Activated naive CD4-positive, alpha-beta T cell treated with anti-CD3 and anti-CD28 coated beads for 36 hours (primary cell): ENCODE measurements around the gene SURF1. TPM values are rescaled to one million over a fixed set of nuclear protein-coding genes. Genes with fewer than 3 reads are reported as not detected.

Experiments
- CTCF ChIA-PET: fragments of 350-600 bp; sonication (Branson Sonifier 250); formaldehyde crosslinking; loops from one replicate; lab custom pipeline; 2021; ENCODE audit warnings: antibody characterized with exemption; lab: Charles Lee
- DNase-seq: peaks from one replicate; pipeline ENCODE4 v3.0.0-alpha.2; 2020
- H3K27ac Mint-ChIP-seq: one replicate; pipeline ENCODE4 v1.8.0; 2021; ENCODE audit warnings: mild to moderate bottlenecking, mixed read lengths
- H3K27me3 Mint-ChIP-seq: one replicate; pipeline ENCODE4 v1.8.0; 2021; ENCODE audit warnings: low read depth, mixed read lengths
- H3K36me3 Mint-ChIP-seq: one replicate; pipeline ENCODE4 v1.8.0; 2021; ENCODE audit warnings: low read depth, mixed read lengths
- H3K4me1 Mint-ChIP-seq: one replicate; pipeline ENCODE4 v1.8.0; 2021; ENCODE audit warnings: low read depth, mixed read lengths
- H3K4me3 Mint-ChIP-seq: one replicate; pipeline ENCODE4 v1.8.0; 2021; ENCODE audit warnings: mild to moderate bottlenecking, moderate library complexity, mixed read lengths
- H3K9me3 Mint-ChIP-seq: one replicate; pipeline ENCODE4 v1.8.0; 2021; ENCODE audit warnings: mixed read lengths
- intact Hi-C: fragments of 100-400 bp; cut with micrococcal nuclease; formaldehyde crosslinking; loops from one replicate; pipeline ENCODE4 v1.15.1; 2023
- total RNA-seq, 2 experiments: library from RNA; stranded (reverse); gene quantifications; one replicate each; pipeline ENCODE4 v1.2.3, GENCODE V29; 2021

The SURF1 gene
- total RNA-seq, 2 experiments from 2014 or later: 24.9 to 27.8 TPM

- H3K4me3 Mint-ChIP-seq: peak overlapping the region; percentile 21
- H3K27me3 Mint-ChIP-seq: no peaks in the 10 kb centered on the region
- CTCF ChIA-PET: interaction anchor here (0.7 to 6.0 kb wide), 7 partner anchors 13 to 497 kb away, joined by 3 to 48 read pairs (median 3); no protein-coding TSS in a partner anchor
- H3K9me3 Mint-ChIP-seq: no peaks in the 10 kb centered on the region
- peaks cover 41% of the 10 kb centered on the region for H3K36me3 Mint-ChIP-seq
- peak; percentile 46 for DNase-seq
- H3K27ac Mint-ChIP-seq: peak overlapping the region; percentile 90
- intact Hi-C loops: loop anchor here (5.0 kb wide), 1 partner anchor 128 kb away; no protein-coding TSS in a partner anchor
- H3K4me1 Mint-ChIP-seq: peaks cover 50% of the 10 kb centered on the region
These were observed 3.3 kb upstream of the SURF1 start for GRCh38 chr9:133359399-133360175.

- Mint-ChIP-seq H3K4me3 (peak overlapping the region; percentile 75), H3K36me3 (peaks cover 25% of the 10 kb centered on the region), H3K4me1 (peaks cover 52% of the 10 kb centered on the region), H3K27ac (peak overlapping the region; percentile 62), H3K9me3 (no peaks in the 10 kb centered on the region), H3K27me3 (no peaks in the 10 kb centered on the region)
- CTCF ChIA-PET: interaction anchor here (6.0 kb wide), 1 partner anchor 15 kb away, joined by 48 read pairs; no protein-coding TSS in a partner anchor
- no peak for DNase-seq
- intact Hi-C loops: loop anchor here (5.0 kb wide), 1 partner anchor 130 kb away; no protein-coding TSS in a partner anchor
These were observed 1.4 kb upstream of the SURF1 start for GRCh38 chr9:133357656-133358055.

- CTCF ChIA-PET: interaction anchor here (0.7 to 6.0 kb wide), 9 partner anchors 9 to 86 kb away, joined by 3 to 48 read pairs (median 3); partner anchors contain the start of gene REXO4
- H3K4me1 Mint-ChIP-seq: peaks cover 48% of the 10 kb centered on the region
- H3K36me3 Mint-ChIP-seq: peaks cover 25% of the 10 kb centered on the region
These were observed 368 bp downstream of the SURF1 start for GRCh38 chr9:133355881-133356357.

DNA sequence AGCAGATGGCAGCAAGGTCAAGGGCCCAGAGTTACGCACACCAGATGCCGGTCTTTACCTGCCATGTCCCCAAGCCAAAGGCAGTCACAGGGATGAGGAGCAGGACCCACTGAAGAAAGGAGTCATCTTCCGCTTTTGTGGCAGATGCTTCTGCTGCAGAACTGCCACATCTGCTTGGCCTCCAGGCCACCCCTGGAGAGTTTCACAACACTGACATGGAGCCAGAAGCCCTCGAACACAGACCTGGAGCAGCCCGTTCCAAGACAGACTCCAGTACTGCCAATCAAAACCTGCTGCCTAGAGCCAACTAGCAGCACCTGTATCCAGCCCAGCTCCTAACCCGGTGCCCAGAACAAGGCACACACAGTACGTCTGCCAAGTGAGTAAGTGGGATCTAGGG is 1.5 kb downstream of the SURF1 start:
- Mint-ChIP-seq H3K36me3 (peaks cover 31% of the 10 kb centered on the region), H3K27ac (no peak overlapping the region), H3K4me1 (peaks cover 49% of the 10 kb centered on the region), H3K9me3 (no peaks in the 10 kb centered on the region), H3K4me3 (peak overlapping the region; percentile 82), H3K27me3 (no peaks in the 10 kb centered on the region)
- intact Hi-C loops: loop anchor here (5.0 kb wide), 1 partner anchor 133 kb away; no protein-coding TSS in a partner anchor
- no peak for DNase-seq
- CTCF ChIA-PET: interaction anchor here (0.9 to 6.0 kb wide), 4 partner anchors 17 to 63 kb away, joined by 3 to 48 read pairs (median 3); partner anchors contain the start of gene REXO4

More at GRCh38 chr9:133355881-133356357, 368 bp downstream of the SURF1 start:
- DNase-seq: no peak
- intact Hi-C loops: loop anchor here (1.0 to 5.0 kb wide), 3 partner anchors 8 to 131 kb away; partner anchors contain the start of genes MED22 and RPL7A
- Mint-ChIP-seq H3K27ac (peak overlapping the region; percentile 81), H3K4me3 (peak overlapping the region; percentile 82), H3K27me3 (no peaks in the 10 kb centered on the region), H3K9me3 (no peaks in the 10 kb centered on the region)

DNA sequence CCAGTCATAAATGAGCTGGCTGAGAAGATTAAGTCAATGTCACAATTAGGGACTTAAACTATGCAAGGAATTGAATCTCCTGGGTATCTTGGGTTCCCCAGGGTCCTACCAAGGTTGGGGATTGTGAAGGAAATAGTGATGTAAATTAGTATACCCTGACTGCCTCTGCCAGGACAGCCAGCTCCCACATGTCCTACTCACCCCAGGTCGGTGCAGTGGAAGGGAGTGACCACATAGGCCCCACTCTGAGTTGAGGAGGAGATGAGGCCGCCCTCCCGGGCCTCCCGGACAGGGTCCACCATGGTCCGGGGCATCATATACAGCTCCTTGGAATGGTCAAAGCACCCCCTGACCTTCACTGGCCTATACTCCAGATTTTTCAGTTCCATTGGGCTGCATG is 2.7 kb downstream of the SURF1 start:
- DNase-seq: no peak
- CTCF ChIA-PET: interaction anchor here (0.7 to 0.8 kb wide), 2 partner anchors 10 to 19 kb away, joined by 3 read pairs; no protein-coding TSS in a partner anchor
- no peaks in the 10 kb centered on the region for H3K9me3 Mint-ChIP-seq
- peaks cover 53% of the 10 kb centered on the region for H3K4me1 Mint-ChIP-seq
- H3K4me3 Mint-ChIP-seq: no peak overlapping the region
- H3K36me3 Mint-ChIP-seq: peaks cover 39% of the 10 kb centered on the region
- no peaks in the 10 kb centered on the region for H3K27me3 Mint-ChIP-seq
- intact Hi-C loops: no loop called here
- H3K27ac Mint-ChIP-seq: peak overlapping the region; percentile 43

- no peak overlapping the region for H3K4me3 Mint-ChIP-seq
- peaks cover 45% of the 10 kb centered on the region for H3K4me1 Mint-ChIP-seq
- H3K27ac Mint-ChIP-seq: peak overlapping the region; percentile 64
- H3K36me3 Mint-ChIP-seq: peaks cover 42% of the 10 kb centered on the region
- intact Hi-C loops: no loop called here
- DNase-seq: no peak
- no peaks in the 10 kb centered on the region for H3K9me3 Mint-ChIP-seq
- no peaks in the 10 kb centered on the region for H3K27me3 Mint-ChIP-seq
- CTCF ChIA-PET: interaction anchor here (0.8 to 3.1 kb wide), 2 partner anchors 18 to 19 kb away, joined by 3 to 16 read pairs; no protein-coding TSS in a partner anchor
These were observed 3.5 kb downstream of the SURF1 start for GRCh38 chr9:133352635-133353340.

DNA sequence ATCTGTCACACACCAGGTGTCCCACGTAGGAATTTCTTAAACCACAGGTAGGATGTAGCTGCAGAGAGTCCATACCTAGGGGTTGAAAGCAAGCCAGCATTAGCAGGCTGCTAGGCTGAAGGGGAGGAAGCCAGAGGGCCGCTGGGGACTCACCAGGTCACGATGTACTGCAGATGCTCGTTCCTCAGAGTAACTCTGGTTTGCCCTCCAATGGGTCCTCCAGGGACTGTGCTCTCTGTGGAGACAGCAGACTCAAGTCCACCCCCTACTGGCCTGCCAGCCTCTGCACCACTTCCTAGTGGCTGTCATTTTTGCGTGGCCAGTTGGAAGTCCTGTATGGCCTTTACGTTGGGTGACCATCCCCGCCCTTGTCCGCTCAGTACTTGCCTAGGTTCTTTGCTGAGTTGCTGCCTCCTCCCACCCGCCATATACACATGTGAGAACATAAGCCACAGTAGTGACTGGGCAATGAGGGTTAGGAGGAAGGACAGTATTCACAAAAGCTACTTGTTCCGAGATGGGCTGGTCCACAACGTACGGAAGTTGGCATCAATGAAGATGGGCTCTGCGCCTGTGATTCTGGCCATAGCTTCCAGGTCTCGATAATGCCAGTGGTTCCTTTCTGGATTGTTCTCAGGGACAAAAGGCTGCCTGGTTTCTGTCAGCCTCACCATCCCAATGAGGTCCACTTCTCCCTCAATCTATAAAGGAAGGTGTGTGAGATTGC is 4.2 kb downstream of the SURF1 start:
- no peak overlapping the region for H3K4me3 Mint-ChIP-seq
- peaks cover 43% of the 10 kb centered on the region for H3K36me3 Mint-ChIP-seq
- peaks cover 40% of the 10 kb centered on the region for H3K4me1 Mint-ChIP-seq
- no peaks in the 10 kb centered on the region for H3K9me3 Mint-ChIP-seq
- H3K27ac Mint-ChIP-seq: peak overlapping the region; percentile 64
- no peaks in the 10 kb centered on the region for H3K27me3 Mint-ChIP-seq
- peak; percentile 66 for DNase-seq
- intact Hi-C loops: no loop called here
- CTCF ChIA-PET: interaction anchor here (1.1 to 3.1 kb wide), 2 partner anchors 10 to 19 kb away, joined by 3 to 16 read pairs; no protein-coding TSS in a partner anchor

DNA sequence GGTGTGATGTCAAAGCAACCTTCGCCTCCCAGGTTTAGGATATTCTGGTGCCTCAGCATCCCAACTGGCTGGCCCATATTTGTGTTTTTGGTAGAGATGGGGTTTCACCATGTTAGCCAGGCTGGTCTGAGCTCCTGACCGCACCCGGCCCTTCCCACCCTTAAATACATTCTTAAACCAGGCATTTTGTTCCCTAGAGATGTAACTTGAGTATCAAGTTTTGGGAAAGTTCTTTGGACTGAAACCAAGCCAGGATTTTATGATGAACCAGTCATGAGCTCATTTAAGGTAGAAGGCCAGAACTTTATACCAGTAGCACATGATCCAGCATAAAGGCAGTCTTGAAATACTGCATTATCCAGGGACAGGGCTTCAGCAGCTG is 4.8 kb downstream of the SURF1 start:
- no peak for DNase-seq

DNA sequence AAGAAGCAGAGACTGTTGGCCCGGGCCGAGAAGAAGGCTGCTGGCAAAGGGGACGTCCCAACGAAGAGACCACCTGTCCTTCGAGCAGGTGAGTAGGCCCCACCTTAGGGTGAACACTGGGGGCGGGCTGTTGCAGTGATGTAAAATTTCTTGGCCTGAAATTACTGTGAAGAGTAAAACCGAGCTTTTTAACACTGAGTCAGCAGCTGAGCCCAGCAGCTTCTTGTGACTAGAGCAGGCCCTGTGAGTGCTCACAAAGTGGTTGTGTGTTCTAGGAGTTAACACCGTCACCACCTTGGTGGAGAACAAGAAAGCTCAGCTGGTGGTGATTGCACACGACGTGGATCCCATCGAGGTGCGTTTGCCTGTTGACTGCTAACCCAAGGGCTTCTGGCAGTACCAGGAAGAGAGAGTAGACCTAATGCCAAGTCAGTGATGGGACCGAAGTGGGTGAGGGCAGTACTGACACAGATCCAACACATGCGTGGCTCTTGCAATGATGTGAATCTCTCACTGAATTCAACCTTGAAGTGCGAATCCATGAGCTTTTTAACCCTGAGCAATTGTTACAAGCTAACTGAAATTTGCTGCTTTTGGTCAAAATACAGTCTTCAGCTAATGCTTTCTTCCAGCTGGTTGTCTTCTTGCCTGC is 6.2 kb downstream of the SURF1 start:
- CTCF ChIA-PET: interaction anchor here (0.6 to 3.1 kb wide), 4 partner anchors 10 to 1100 kb away, joined by 3 to 16 read pairs (median 3); no protein-coding TSS in a partner anchor
- Mint-ChIP-seq H3K4me3 (peak overlapping the region; percentile 92), H3K9me3 (no peaks in the 10 kb centered on the region), H3K4me1 (peaks cover 48% of the 10 kb centered on the region), H3K36me3 (peaks cover 51% of the 10 kb centered on the region), H3K27me3 (no peaks in the 10 kb centered on the region), H3K27ac (peak overlapping the region; percentile 97)
- intact Hi-C loops: loop anchor here (2.0 kb wide), 2 partner anchors 55 to 67 kb away; no protein-coding TSS in a partner anchor
- no peak for DNase-seq

More for the DNA sequence above, 4.8 kb downstream of the SURF1 start:
- Mint-ChIP-seq H3K4me3 (no peak overlapping the region), H3K4me1 (peaks cover 45% of the 10 kb centered on the region), H3K9me3 (no peaks in the 10 kb centered on the region), H3K27ac (peak overlapping the region; percentile 61), H3K27me3 (no peaks in the 10 kb centered on the region), H3K36me3 (peaks cover 47% of the 10 kb centered on the region)
- intact Hi-C loops: no loop called here
- CTCF ChIA-PET: interaction anchor here (1.1 to 3.1 kb wide), 2 partner anchors 10 to 19 kb away, joined by 3 to 16 read pairs; no protein-coding TSS in a partner anchor

- H3K4me1 Mint-ChIP-seq: peaks cover 37% of the 10 kb centered on the region
These were observed 7.3 kb downstream of the SURF1 start for GRCh38 chr9:133348718-133349573.

More at GRCh38 chr9:133348718-133349573, 7.3 kb downstream of the SURF1 start:
- DNase-seq: no peak
- peak overlapping the region; percentile 97 for H3K27ac Mint-ChIP-seq
- CTCF ChIA-PET: interaction anchor here (1.6 kb wide), 1 partner anchor 22 kb away, joined by 4 read pairs; no protein-coding TSS in a partner anchor
- H3K36me3 Mint-ChIP-seq: peaks cover 51% of the 10 kb centered on the region
- no peaks in the 10 kb centered on the region for H3K9me3 Mint-ChIP-seq
- H3K27me3 Mint-ChIP-seq: no peaks in the 10 kb centered on the region
- intact Hi-C loops: loop anchor here (1.0 to 2.0 kb wide), 5 partner anchors 7 to 68 kb away; partner anchors contain the start of genes SURF1, SURF2 and SURF6
- peak overlapping the region; percentile 92 for H3K4me3 Mint-ChIP-seq
